ENCODE results near the gene BCL6B. TPM values are rescaled to one million over a fixed set of nuclear protein-coding genes. Genes with fewer than 3 reads are reported as not detected.
A peak's percentile ranks its signal among the peaks of the same experiment; 100 is the strongest.
"Not testable (repeated sequence)": the region's sequence is repeated elsewhere in the genome, so short reads cannot be mapped to it uniquely, and the experiment has no call there.

The BCL6B gene
- total RNA-seq, 1 donor, result 0.45 TPM

- no peak for TF ChIP-seq CTCF (IDR thresholded peaks at IDR 0.05; ENCODE audit: insufficient read depth, low read length)
- H3K4me3 ChIP-seq (ENCODE audit: low read depth, low read length), result no peak overlapping the region
- no peak for DNase-seq (ENCODE audit: low read depth)
Observed at GRCh38 chr17:7047566-7047965, 24.7 kb downstream of the BCL6B start.

GRCh38 chr17:7048968-7049367 lies 26.1 kb downstream of the BCL6B start:
- DNase-seq (ENCODE audit: low read depth), result no peak
- TF ChIP-seq CTCF (IDR thresholded peaks at IDR 0.05; ENCODE audit: insufficient read depth, low read length), result no peak

GRCh38 chr17:7050583-7050982 lies 27.7 kb downstream of the BCL6B start:
- not testable (repeated sequence) for DNase-seq (ENCODE audit: low read depth); H3K4me3 ChIP-seq (ENCODE audit: low read depth, low read length)

More at GRCh38 chr17:7048968-7049367, 26.1 kb downstream of the BCL6B start:
- no peak overlapping the region for H3K4me3 ChIP-seq (ENCODE audit: low read depth, low read length)

GRCh38 chr17:7056386-7056785 lies 33.5 kb downstream of the BCL6B start:
- no peak for TF ChIP-seq CTCF (IDR thresholded peaks at IDR 0.05; ENCODE audit: insufficient read depth, low read length)
- no peak for DNase-seq (ENCODE audit: low read depth)
- no peak overlapping the region for H3K4me3 ChIP-seq (ENCODE audit: low read depth, low read length)

GRCh38 chr17:7058831-7059447 lies 36.1 kb downstream of the BCL6B start:
- TF ChIP-seq CTCF (IDR thresholded peaks at IDR 0.05; ENCODE audit: insufficient read depth, low read length), result no peak
- no peak overlapping the region for H3K4me3 ChIP-seq (ENCODE audit: low read depth, low read length)
- DNase-seq (ENCODE audit: low read depth), result peak; percentile 16

GRCh38 chr17:7060165-7060891 lies 37.5 kb downstream of the BCL6B start:
- DNase-seq (ENCODE audit: low read depth), result peak; percentile 76

More at GRCh38 chr17:7060165-7060891, 37.5 kb downstream of the BCL6B start:
- no peak for TF ChIP-seq CTCF (IDR thresholded peaks at IDR 0.05; ENCODE audit: insufficient read depth, low read length)
- H3K4me3 ChIP-seq (ENCODE audit: low read depth, low read length), result no peak overlapping the region
